HepG2 (cell line): ENCODE data around the gene SMIM10L1.

ENCODE experiments used
- CTCF ChIP-seq: sonication (generic); formaldehyde crosslinking; IDR thresholded peaks from 2 replicates; pipeline ENCODE4 v1.5.0; 2020; ENCODE audit warnings: mild to moderate bottlenecking, missing genetic modification reagents, moderate library complexity
- FLYWCH1 ChIP-seq: sonication (generic); formaldehyde crosslinking; IDR thresholded peaks from 2 replicates; pipeline ENCODE4 v1.8.1; 2023; ENCODE audit warnings: mild to moderate bottlenecking, missing genetic modification reagents
- JUND ChIP-seq: sonication (generic); formaldehyde crosslinking; IDR thresholded peaks from 2 replicates; pipeline ENCODE4 v1.8.0; 2022; ENCODE audit warnings: mild to moderate bottlenecking, missing genetic modification reagents
- MAFK ChIP-seq, 2 experiments: IDR thresholded peaks in 1 of 2; conservative IDR thresholded peaks in 1 of 2; 2 replicates each; pipeline ENCODE4 v1.6.1; 2011; ENCODE audit warnings: improper control_type of control experiment in 2 of 2, low read length in 2 of 2
- ZNF205 ChIP-seq: IDR thresholded peaks from 2 replicates; pipeline ENCODE4 v1.6.1; 2018; ENCODE audit warnings: missing biosample characterization, missing genetic modification reagents
- TF ChIP-seq, protein P1 (sequence below): sonication (generic); formaldehyde crosslinking; IDR thresholded peaks from 2 replicates; pipeline ENCODE4 v1.4.0; 2020; ENCODE audit warnings: missing genetic modification reagents

- TF ChIP-seq JUND (CRISPR knock-in tag): no peak
- TF ChIP-seq ZNF205 (CRISPR knock-in tag): no peak
- TF ChIP-seq, protein P1, sequence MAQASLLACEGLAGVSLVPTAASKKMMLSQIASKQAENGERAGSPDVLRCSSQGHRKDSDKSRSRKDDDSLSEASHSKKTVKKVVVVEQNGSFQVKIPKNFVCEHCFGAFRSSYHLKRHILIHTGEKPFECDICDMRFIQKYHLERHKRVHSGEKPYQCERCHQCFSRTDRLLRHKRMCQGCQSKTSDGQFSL: no peak
- TF ChIP-seq CTCF (CRISPR knock-in tag): no peak
- no peak for TF ChIP-seq FLYWCH1 (CRISPR knock-in tag)
- no peak for TF ChIP-seq MAFK (conservative IDR thresholded peaks at IDR 0.05 in 1 of 2, IDR thresholded peaks at IDR 0.05 in 1 of 2; ENCODE audit: low read length in 2 of 2)
Observed at GRCh38 chr12:11143352-11143751, 27.6 kb upstream of the SMIM10L1 start.
